CD4-positive, alpha-beta memory T cell (primary cell): ENCODE measurements around the gene SMARCD3. TPM values are rescaled to one million over a fixed set of nuclear protein-coding genes. Genes with fewer than 3 reads are reported as not detected.

ENCODE experiments used
- CTCF ChIA-PET: fragments of 350-600 bp; sonication (Branson Sonifier 250); formaldehyde crosslinking; loops from one replicate; lab custom pipeline; 2021; ENCODE audit warnings: inconsistent platforms; ENCODE audit not compliant: partially characterized antibody; lab: Charles Lee
- POLR2A ChIA-PET: fragments of 350-600 bp; sonication (Branson Sonifier 250); formaldehyde crosslinking; loops from one replicate; lab custom pipeline; 2021; ENCODE audit not compliant: partially characterized antibody; lab: Charles Lee
- DNase-seq, 5 donors: peaks; one replicate each; pipeline versions ENCODE4 v3.0.0 to v3.0.0-alpha.2; 2020 to 2022; ENCODE audit warnings: mixed read lengths in 1 of 5
- H3K27ac ChIP-seq: one replicate; pipeline ENCODE4 v1.7.0; 2013; ENCODE audit warnings: low read depth, low read length
- H3K27me3 ChIP-seq: 2 replicates; pipeline ENCODE4 v1.7.0; 2013; ENCODE audit warnings: mild to moderate bottlenecking, low read length, moderate library complexity; ENCODE audit not compliant: insufficient read depth
- H3K36me3 ChIP-seq: 2 replicates; pipeline ENCODE4 v1.7.0; 2013; ENCODE audit warnings: mild to moderate bottlenecking, low read length, moderate library complexity; ENCODE audit not compliant: insufficient read depth
- H3K4me1 ChIP-seq: 2 replicates; pipeline ENCODE4 v1.7.0; 2013; ENCODE audit warnings: mild to moderate bottlenecking, low read length, moderate library complexity; ENCODE audit not compliant: insufficient read depth
- H3K4me3 ChIP-seq, 2 donors: one replicate each; pipeline ENCODE4 v1.7.0; 2013; ENCODE audit warnings: low read length in 2 of 2, mild to moderate bottlenecking in 1 of 2
- H3K9me3 ChIP-seq, 2 donors: one replicate each; pipeline ENCODE4 v1.7.0; 2013; ENCODE audit warnings: low read length in 2 of 2, control low read depth in 1 of 2; ENCODE audit not compliant: control insufficient read depth in 1 of 2
- H3K27ac Mint-ChIP-seq, 7 donors: one replicate each; pipeline ENCODE4 v1.8.0; 2020 to 2021; ENCODE audit warnings: mixed read lengths in 7 of 7, mild to moderate bottlenecking in 6 of 7, inconsistent platforms in 3 of 7, moderate library complexity in 3 of 7
- H3K27me3 Mint-ChIP-seq, 2 donors: one replicate each; pipeline ENCODE4 v1.8.0; 2020 to 2021; ENCODE audit warnings: mixed read lengths in 2 of 2
- H3K36me3 Mint-ChIP-seq, 2 donors: one replicate each; pipeline ENCODE4 v1.8.0; 2020 to 2021; ENCODE audit warnings: mixed read lengths in 2 of 2, inconsistent platforms in 1 of 2, mild to moderate bottlenecking in 1 of 2
- H3K4me1 Mint-ChIP-seq, 4 donors: one replicate each; pipeline ENCODE4 v1.8.0; 2020 to 2021; ENCODE audit warnings: mixed read lengths in 4 of 4, mild to moderate bottlenecking in 1 of 4
- H3K4me3 Mint-ChIP-seq, 8 donors: one replicate each; pipeline ENCODE4 v1.8.0; 2020 to 2021; ENCODE audit warnings: mixed read lengths in 8 of 8, mild to moderate bottlenecking in 7 of 8, moderate library complexity in 6 of 8, inconsistent platforms in 3 of 8
- H3K9me3 Mint-ChIP-seq, 8 donors: one replicate each; pipeline ENCODE4 v1.8.0; 2020 to 2021; ENCODE audit warnings: mixed read lengths in 8 of 8, mild to moderate bottlenecking in 5 of 8, inconsistent platforms in 3 of 8, moderate library complexity in 1 of 8
- intact Hi-C: fragments of 100-400 bp; cut with micrococcal nuclease; formaldehyde crosslinking; loops from one replicate; pipeline ENCODE4 v1.15.1; 2023
- polyA plus RNA-seq, 2 donors: library from polyadenylated mRNA; unstranded; fragments of 300-500 nt; fragmentation: Illumina TruSeq; gene quantifications; one replicate each; pipeline ENCODE4 v1.2.3, GENCODE V29; 2021
- total RNA-seq, 2 experiments: library from RNA; stranded (reverse); gene quantifications; one replicate each; pipeline ENCODE4 v1.2.3, GENCODE V29; 2021

Gene SMARCD3
- total and polyA plus RNA-seq, 4 experiments from 2014 or later: 4.0 to 5.2 (median 4.6) TPM

DNA sequence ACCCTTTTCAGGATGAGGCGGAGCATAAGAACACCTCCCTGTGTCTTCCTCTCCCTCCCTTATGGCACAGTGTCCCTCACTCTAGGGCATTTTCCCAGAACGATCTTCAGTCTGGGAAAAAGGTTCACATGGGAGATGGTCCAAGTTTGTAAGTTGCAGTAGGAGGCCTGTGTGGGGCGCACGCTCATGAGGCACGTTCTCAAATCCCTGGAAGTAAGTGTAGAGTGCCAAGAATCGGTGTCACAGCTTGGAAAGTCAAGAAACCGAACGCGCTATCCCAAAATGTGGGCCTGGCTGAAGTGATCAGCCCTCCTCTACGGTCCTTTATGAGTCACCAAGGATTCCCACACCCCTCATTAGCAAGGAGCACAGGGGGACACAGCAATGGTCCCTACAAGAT lies 23.9 kb upstream of the SMARCD3 start:
- no peak overlapping the region for H3K4me3 ChIP-seq
- intact Hi-C loops: no loop called here
- no peaks in the 10 kb centered on the region for H3K36me3 ChIP-seq
- no peaks in the 10 kb centered on the region for H3K9me3 Mint-ChIP-seq
- no peaks in the 10 kb centered on the region for H3K27me3 Mint-ChIP-seq
- H3K9me3 ChIP-seq: no peaks in the 10 kb centered on the region
- peak overlapping the region in 1 of 7 donors; percentile 18 for H3K27ac Mint-ChIP-seq
- ChIA-PET CTCF (interaction anchor here (1.8 kb wide), 1 partner anchor 28 kb away, joined by 7 read pairs; no protein-coding TSS in a partner anchor), POLR2A (no interaction called here)
- peaks cover 15 to 25% (median 18%) of the 10 kb centered on the region in 4 donors for H3K4me1 Mint-ChIP-seq
- H3K4me1 ChIP-seq: peaks cover 22% of the 10 kb centered on the region
- no peak for DNase-seq
- H3K4me3 Mint-ChIP-seq: peak overlapping the region in 1 of 8 donors; percentile 22
- no peaks in the 10 kb centered on the region for H3K36me3 Mint-ChIP-seq
- no peak overlapping the region for H3K27ac ChIP-seq
- no peaks in the 10 kb centered on the region for H3K27me3 ChIP-seq

DNA sequence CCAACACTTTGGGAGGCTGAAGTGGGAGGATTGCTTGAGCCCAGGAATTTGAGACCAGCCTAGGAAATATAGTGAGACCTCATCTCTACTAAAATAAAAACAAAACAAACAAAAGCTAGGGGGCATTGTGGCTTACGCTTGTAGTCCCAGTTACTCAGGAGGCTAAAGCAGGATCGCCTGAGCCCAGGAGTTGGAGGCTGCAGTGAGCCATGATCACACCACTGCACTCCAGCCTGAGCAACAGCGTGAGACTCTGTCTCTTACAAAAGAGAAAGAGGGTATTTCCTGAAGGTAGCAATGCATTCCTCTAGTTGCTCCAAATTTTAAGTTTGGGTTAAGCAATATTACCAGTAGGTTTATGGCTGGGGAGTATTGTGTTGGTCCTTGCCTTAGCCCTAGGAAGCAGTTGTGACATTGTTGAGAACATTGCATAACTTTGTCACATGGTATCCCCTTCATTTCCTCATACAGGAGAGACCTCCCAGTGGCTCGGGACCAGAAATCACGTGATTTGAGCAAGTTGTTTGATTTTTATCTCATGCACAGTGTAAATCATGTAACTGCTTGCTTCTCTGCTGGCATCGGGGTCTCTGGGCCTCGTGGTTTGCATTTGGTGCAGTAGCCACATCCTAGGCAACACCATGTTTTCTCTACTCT lies 23.3 kb upstream of the SMARCD3 start:
- H3K27me3 ChIP-seq: no peaks in the 10 kb centered on the region
- peak in 1 of 5 donors; percentile 20 for DNase-seq
- Mint-ChIP-seq H3K27me3 (no peaks in the 10 kb centered on the region), H3K9me3 (no peaks in the 10 kb centered on the region), H3K4me1 (peaks cover 12 to 21% (median 15%) of the 10 kb centered on the region in 4 donors), H3K4me3 (peak overlapping the region in 1 of 8 donors; percentile 22), H3K36me3 (no peaks in the 10 kb centered on the region), H3K27ac (peak overlapping the region in 3 of 7 donors; percentile 1 to 18 (median 12))
- intact Hi-C loops: no loop called here
- ChIA-PET POLR2A (no interaction called here), CTCF (interaction anchor here (1.8 kb wide), 1 partner anchor 28 kb away, joined by 7 read pairs; no protein-coding TSS in a partner anchor)
- H3K4me1 ChIP-seq: peaks cover 20% of the 10 kb centered on the region
- H3K27ac ChIP-seq: no peak overlapping the region
- no peak overlapping the region for H3K4me3 ChIP-seq
- no peaks in the 10 kb centered on the region for H3K9me3 ChIP-seq
- no peaks in the 10 kb centered on the region for H3K36me3 ChIP-seq

GRCh38 chr7:151269511-151269910 lies 21.0 kb upstream of the SMARCD3 start:
- H3K9me3 Mint-ChIP-seq: no peaks in the 10 kb centered on the region
- Histone ChIP-seq H3K27me3 (no peaks in the 10 kb centered on the region), H3K27ac (no peak overlapping the region), H3K4me1 (peaks cover 7% of the 10 kb centered on the region), H3K36me3 (no peaks in the 10 kb centered on the region), H3K9me3 (no peaks in the 10 kb centered on the region), H3K4me3 (no peak overlapping the region)
- POLR2A ChIA-PET: no interaction called here
- H3K27me3 Mint-ChIP-seq: peaks cover 0 to 3% of the 10 kb centered on the region in 2 donors
- no peaks in the 10 kb centered on the region for H3K36me3 Mint-ChIP-seq
- CTCF ChIA-PET: no interaction called here
- intact Hi-C loops: no loop called here
- no peak for DNase-seq
- peak overlapping the region in 1 of 7 donors; percentile 3 for H3K27ac Mint-ChIP-seq
- H3K4me1 Mint-ChIP-seq: peaks cover 6 to 18% (median 10%) of the 10 kb centered on the region in 4 donors
- H3K4me3 Mint-ChIP-seq: no peak overlapping the region

DNA sequence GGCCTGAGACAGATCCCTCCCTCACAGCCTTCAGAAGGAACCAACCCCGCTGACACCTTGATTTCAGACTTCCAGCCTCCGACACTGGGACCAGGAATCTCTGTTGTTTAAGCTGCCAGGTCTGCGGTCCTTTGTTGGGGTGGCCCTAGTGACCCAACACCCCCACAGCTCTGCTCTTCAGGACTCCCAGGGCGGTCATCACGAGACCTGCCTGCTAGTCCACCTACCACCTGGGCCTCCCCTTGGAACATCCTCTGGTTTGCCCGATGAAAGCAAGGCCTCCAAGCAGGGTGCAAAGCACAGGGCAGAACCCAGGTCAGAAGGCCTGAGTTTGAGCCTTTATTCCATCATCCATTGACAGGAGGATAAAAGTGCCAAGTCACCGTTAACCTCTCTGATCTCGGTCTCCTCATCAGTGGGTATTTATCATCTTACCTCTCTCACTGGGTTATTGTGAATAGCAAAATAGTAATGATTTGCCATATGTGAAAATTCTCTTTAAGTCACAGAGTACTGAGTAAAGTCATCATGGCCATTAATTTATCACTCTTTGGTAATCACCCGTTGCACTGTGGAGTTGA lies 16.9 kb upstream of the SMARCD3 start:
- Mint-ChIP-seq H3K4me3 (no peak overlapping the region), H3K4me1 (no peaks in the 10 kb centered on the region), H3K27me3 (peaks cover 2 to 8% of the 10 kb centered on the region in 2 donors), H3K9me3 (peaks cover 0 to 2% (median 0%) of the 10 kb centered on the region in 8 donors), H3K27ac (no peak overlapping the region), H3K36me3 (no peaks in the 10 kb centered on the region)
- intact Hi-C loops: no loop called here
- H3K4me3 ChIP-seq: no peak overlapping the region
- no peaks in the 10 kb centered on the region for H3K27me3 ChIP-seq
- H3K9me3 ChIP-seq: no peaks in the 10 kb centered on the region
- DNase-seq: peak in 1 of 5 donors; percentile 17
- ChIA-PET POLR2A (no interaction called here), CTCF (no interaction called here)
- H3K36me3 ChIP-seq: no peaks in the 10 kb centered on the region
- no peak overlapping the region for H3K27ac ChIP-seq
- H3K4me1 ChIP-seq: no peaks in the 10 kb centered on the region

DNA sequence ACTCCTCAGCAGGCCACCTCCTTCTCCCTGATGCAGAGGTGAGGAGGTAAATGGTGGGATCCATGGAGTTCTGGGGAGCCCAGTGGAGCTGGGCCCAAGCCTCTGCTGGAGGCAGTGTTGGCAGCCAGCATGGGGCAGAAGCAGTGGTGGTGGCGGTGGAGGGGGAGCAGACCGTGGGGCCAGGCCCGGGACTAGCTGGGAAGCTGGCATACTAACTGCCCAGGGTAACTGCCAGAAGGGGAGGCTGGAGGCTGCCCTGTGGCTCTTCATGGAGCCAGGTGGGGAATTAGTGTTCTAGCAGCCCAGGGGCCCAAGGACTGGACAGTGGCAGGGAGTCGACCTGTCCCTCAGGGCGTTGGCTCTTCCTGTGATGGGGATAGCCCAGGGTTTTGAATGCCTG lies 16.1 kb upstream of the SMARCD3 start:
- intact Hi-C loops: no loop called here
- Histone ChIP-seq H3K4me1 (no peaks in the 10 kb centered on the region), H3K9me3 (no peaks in the 10 kb centered on the region), H3K36me3 (no peaks in the 10 kb centered on the region), H3K27ac (no peak overlapping the region), H3K27me3 (no peaks in the 10 kb centered on the region), H3K4me3 (no peak overlapping the region)
- Mint-ChIP-seq H3K27me3 (peaks cover 2 to 8% of the 10 kb centered on the region in 2 donors), H3K4me3 (no peak overlapping the region), H3K4me1 (no peaks in the 10 kb centered on the region), H3K27ac (no peak overlapping the region), H3K36me3 (no peaks in the 10 kb centered on the region), H3K9me3 (peaks cover 0 to 2% (median 0%) of the 10 kb centered on the region in 8 donors)
- CTCF ChIA-PET: no interaction called here
- POLR2A ChIA-PET: no interaction called here
- DNase-seq: no peak

GRCh38 chr7:151261529-151261928 lies 13.0 kb upstream of the SMARCD3 start:
- CTCF ChIA-PET: no interaction called here
- intact Hi-C loops: no loop called here

GRCh38 chr7:151260883-151261282 lies 12.4 kb upstream of the SMARCD3 start:
- CTCF ChIA-PET: no interaction called here
- Mint-ChIP-seq H3K27me3 (peaks cover 12 to 18% of the 10 kb centered on the region in 2 donors), H3K9me3 (peaks cover 0 to 2% (median 0%) of the 10 kb centered on the region in 8 donors), H3K36me3 (no peaks in the 10 kb centered on the region), H3K4me1 (no peaks in the 10 kb centered on the region), H3K4me3 (no peak overlapping the region), H3K27ac (no peak overlapping the region)
- Histone ChIP-seq H3K27me3 (no peaks in the 10 kb centered on the region), H3K9me3 (no peaks in the 10 kb centered on the region), H3K4me1 (no peaks in the 10 kb centered on the region), H3K36me3 (no peaks in the 10 kb centered on the region), H3K27ac (no peak overlapping the region), H3K4me3 (no peak overlapping the region)
- POLR2A ChIA-PET: no interaction called here
- intact Hi-C loops: no loop called here
- no peak for DNase-seq

More at GRCh38 chr7:151261529-151261928, 13.0 kb upstream of the SMARCD3 start:
- DNase-seq: peak in 1 of 5 donors; percentile 13
- Histone ChIP-seq H3K27ac (no peak overlapping the region), H3K36me3 (no peaks in the 10 kb centered on the region), H3K4me1 (no peaks in the 10 kb centered on the region), H3K4me3 (no peak overlapping the region), H3K27me3 (no peaks in the 10 kb centered on the region), H3K9me3 (no peaks in the 10 kb centered on the region)
- H3K4me1 Mint-ChIP-seq: no peaks in the 10 kb centered on the region
- H3K36me3 Mint-ChIP-seq: no peaks in the 10 kb centered on the region
- POLR2A ChIA-PET: no interaction called here
- peaks cover 0 to 2% (median 0%) of the 10 kb centered on the region in 8 donors for H3K9me3 Mint-ChIP-seq
- no peak overlapping the region for H3K27ac Mint-ChIP-seq
- H3K27me3 Mint-ChIP-seq: peaks cover 15% of the 10 kb centered on the region in 2 donors
- H3K4me3 Mint-ChIP-seq: no peak overlapping the region
